ENCODE measurements around the gene NUTF2. TPM values are rescaled to one million over a fixed set of nuclear protein-coding genes. Genes with fewer than 3 reads are reported as not detected.
A peak's percentile ranks its signal among the peaks of the same experiment; 100 is the strongest.

Gene NUTF2
- total and polyA plus RNA-seq, 10 of the 15 experiments (the other 5 are each of a cell fraction or from before 2014, with no cell fraction given), result 116 to 342 (median 202) TPM

DNA sequence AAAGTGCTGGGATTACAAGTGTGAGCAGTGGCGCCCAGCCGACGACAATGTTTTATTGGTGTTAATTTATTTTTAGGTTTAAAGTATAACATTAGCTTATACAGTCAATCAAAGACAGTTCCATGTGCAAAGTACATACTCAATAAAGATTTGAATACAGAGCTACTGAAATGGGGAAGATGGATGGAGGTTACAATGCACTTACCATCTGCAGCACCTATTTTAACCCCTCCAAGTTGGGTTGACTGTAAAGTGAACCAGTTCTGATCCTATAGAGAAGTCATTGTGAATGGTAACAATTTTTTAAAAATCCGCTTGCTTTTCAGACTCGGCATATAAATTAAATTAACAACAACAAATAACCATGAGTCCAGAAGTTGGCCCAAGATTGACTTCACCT is 45.6 kb downstream of the NUTF2 start:
- TSS peak; percentile 99 for BruUV-seq (replicated peaks)
- Histone ChIP-seq H2AFZ (ENCODE audit: control insufficient read depth, low read depth, low read length) (peak overlapping the region; percentile 90), H3K27me3 (replicated peaks in 1 of 2; ENCODE audit: control insufficient read depth in 2 of 2, insufficient read depth in 2 of 2, low read length in 1 of 2) (no peaks in the 10 kb centered on the region), H3K36me3 (ENCODE audit: control insufficient read depth in 2 of 2, insufficient read depth in 2 of 2, low read length in 1 of 2) (no peaks in the 10 kb centered on the region; a peak in 1 of 4 replicates), H4K20me1 (ENCODE audit: control insufficient read depth, insufficient read depth) (no peaks in the 10 kb centered on the region), H3K4me3 (peak overlapping the region; percentile 62), H3K79me2 (ENCODE audit: control insufficient read depth, insufficient read depth, low read length) (peaks cover 24% of the 10 kb centered on the region), H3K4me1 (ENCODE audit: control insufficient read depth, insufficient read depth, low read length) (peaks cover 7% of the 10 kb centered on the region), H3K9me3 (replicated peaks; ENCODE audit: control insufficient read depth, insufficient read depth, low read length) (no peaks in the 10 kb centered on the region), H3K4me2 (ENCODE audit: control insufficient read depth, insufficient read depth) (peak overlapping the region; percentile 73), H3K27ac (ENCODE audit: control insufficient read depth, insufficient read depth) (no peak overlapping the region), H3K9ac (ENCODE audit: control insufficient read depth, insufficient read depth, low read length) (0 out of 2 replicates have a peak overlapping the region, but pooled peaks have one; percentile 39)
- intact Hi-C loops (cut with micrococcal nuclease; ENCODE audit: unreplicated experiment) (loop anchor here (5.0 kb wide), 1 partner anchor 35 kb away; no protein-coding TSS in a partner anchor), in situ Hi-C loops (cut with MboI) (no loop called here)
- TF ChIP-seq CREM (IDR thresholded peaks at IDR 0.05; ENCODE audit: low read depth) (no peak), ZBTB33 (IDR thresholded peaks at IDR 0.05) (no peak), ZSCAN29 (IDR thresholded peaks at IDR 0.05) (no peak), ZBED1 (IDR thresholded peaks at IDR 0.05; ENCODE audit: borderline replicate concordance) (no peak)
- TF ChIP-seq, protein P1, sequence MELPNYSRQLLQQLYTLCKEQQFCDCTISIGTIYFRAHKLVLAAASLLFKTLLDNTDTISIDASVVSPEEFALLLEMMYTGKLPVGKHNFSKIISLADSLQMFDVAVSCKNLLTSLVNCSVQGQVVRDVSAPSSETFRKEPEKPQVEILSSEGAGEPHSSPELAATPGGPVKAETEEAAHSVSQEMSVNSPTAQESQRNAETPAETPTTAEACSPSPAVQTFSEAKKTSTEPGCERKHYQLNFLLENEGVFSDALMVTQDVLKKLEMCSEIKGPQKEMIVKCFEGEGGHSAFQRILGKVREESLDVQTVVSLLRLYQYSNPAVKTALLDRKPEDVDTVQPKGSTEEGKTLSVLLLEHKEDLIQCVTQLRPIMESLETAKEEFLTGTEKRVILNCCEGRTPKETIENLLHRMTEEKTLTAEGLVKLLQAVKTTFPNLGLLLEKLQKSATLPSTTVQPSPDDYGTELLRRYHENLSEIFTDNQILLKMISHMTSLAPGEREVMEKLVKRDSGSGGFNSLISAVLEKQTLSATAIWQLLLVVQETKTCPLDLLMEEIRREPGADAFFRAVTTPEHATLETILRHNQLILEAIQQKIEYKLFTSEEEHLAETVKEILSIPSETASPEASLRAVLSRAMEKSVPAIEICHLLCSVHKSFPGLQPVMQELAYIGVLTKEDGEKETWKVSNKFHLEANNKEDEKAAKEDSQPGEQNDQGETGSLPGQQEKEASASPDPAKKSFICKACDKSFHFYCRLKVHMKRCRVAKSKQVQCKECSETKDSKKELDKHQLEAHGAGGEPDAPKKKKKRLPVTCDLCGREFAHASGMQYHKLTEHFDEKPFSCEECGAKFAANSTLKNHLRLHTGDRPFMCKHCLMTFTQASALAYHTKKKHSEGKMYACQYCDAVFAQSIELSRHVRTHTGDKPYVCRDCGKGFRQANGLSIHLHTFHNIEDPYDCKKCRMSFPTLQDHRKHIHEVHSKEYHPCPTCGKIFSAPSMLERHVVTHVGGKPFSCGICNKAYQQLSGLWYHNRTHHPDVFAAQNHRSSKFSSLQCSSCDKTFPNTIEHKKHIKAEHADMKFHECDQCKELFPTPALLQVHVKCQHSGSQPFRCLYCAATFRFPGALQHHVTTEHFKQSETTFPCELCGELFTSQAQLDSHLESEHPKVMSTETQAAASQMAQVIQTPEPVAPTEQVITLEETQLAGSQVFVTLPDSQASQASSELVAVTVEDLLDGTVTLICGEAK (IDR thresholded peaks at IDR 0.05; ENCODE audit: borderline replicate concordance), result peak; percentile 73; the same call in 1 of the 2 replicates
- ChIA-PET RAD21 (ENCODE audit: unreplicated experiment) (interaction anchor here (1.5 kb wide), 1 partner anchor 19 kb away, joined by 3 read pairs; no protein-coding TSS in a partner anchor), SMC1A (ENCODE audit: uncharacterized antibody, unreplicated experiment) (interaction anchor here (0.6 to 3.0 kb wide), 6 partner anchors 9 to 172 kb away, joined by 3 to 14 read pairs (median 3); no protein-coding TSS in a partner anchor), POLR2A (interaction anchor here (0.7 to 1.4 kb wide), 3 partner anchors 9 to 192 kb away, joined by 5 to 9 read pairs (median 6); no protein-coding TSS in a partner anchor), CTCF (interaction anchor here (1.0 to 3.4 kb wide), 5 partner anchors 8 to 335 kb away, joined by 3 to 27 read pairs (median 3); partner anchors contain the start of gene NRN1L)
- FAIRE-seq (no peak), ATAC-seq (no peak), DNase-seq (ENCODE audit: low read depth, low spot score) (no peak)
- 87% methylated on average over 5 of the region's 5 CpGs for whole genome bisulfite sequencing (ENCODE audit: insufficient coverage, insufficient replicate concordance, low lambda C conversion rate, missing lambda C conversion rate)

Data from GM12878 (cell line).